ENCODE measurements around the gene NINL. TPM values are rescaled to one million over a fixed set of nuclear protein-coding genes. Genes with fewer than 3 reads are reported as not detected.

NINL gene
- total and polyA plus RNA-seq, 4 donors, result 1.9 to 3.6 (median 2.8) TPM

GRCh38 chr20:25452333-25452732 lies 133.0 kb downstream of the NINL start:
- Histone ChIP-seq H3K9me3 (ENCODE audit: control insufficient read depth in 4 of 4, low read length in 3 of 4) (no peaks in the 10 kb centered on the region), H3K27me3 (ENCODE audit: control insufficient read depth in 4 of 4, insufficient read depth in 4 of 4, low read length in 3 of 4) (no peaks in the 10 kb centered on the region), H3K4me1 (ENCODE audit: control insufficient read depth in 4 of 4, insufficient read depth in 4 of 4, low read length in 3 of 4) (no peaks in the 10 kb centered on the region), H3K9ac (ENCODE audit: low read depth in 1 of 2, low read length in 2 of 2) (no peak overlapping the region), H3K4me3 (ENCODE audit: low read depth in 1 of 3, low read length in 3 of 3) (no peak overlapping the region), H3K36me3 (ENCODE audit: control insufficient read depth in 4 of 4, insufficient read depth in 3 of 4, low read depth in 1 of 4, low read length in 3 of 4) (peaks cover 3 to 33% (median 15%) of the 10 kb centered on the region in 4 donors), H3K27ac (ENCODE audit: low read depth in 1 of 2, low read length in 2 of 2) (no peak overlapping the region)
- no peak for DNase-seq (ENCODE audit: low spot score)
- 91% methylated on average over 6 of the region's 6 CpGs for WGBS
- TF ChIP-seq TAF1 (conservative IDR thresholded peaks at IDR 0.05) (no peak), ZBTB33 (IDR thresholded peaks at IDR 0.05) (no peak)

DNA sequence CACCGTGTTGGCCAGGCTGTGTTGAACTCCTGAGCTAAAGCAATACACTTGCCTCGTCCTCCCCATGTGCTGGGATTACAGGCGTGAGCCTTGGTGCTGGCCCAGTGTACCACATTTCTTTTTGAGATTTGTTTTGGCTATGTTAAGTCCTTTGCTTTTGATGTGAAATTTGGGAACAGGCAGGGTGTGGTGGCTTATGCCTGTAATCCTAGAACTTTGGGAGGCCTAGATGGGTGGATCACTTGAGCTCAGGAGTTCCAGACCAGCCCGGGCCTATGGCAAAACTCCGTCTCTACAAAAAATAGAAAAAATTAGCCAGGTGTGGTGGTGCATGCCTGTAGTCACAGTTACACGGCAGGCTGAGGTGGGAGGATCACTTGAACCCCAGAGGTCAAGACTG lies 137.7 kb downstream of the NINL start:
- Histone ChIP-seq H3K27me3 (ENCODE audit: control insufficient read depth in 4 of 4, insufficient read depth in 4 of 4, low read length in 3 of 4) (no peaks in the 10 kb centered on the region), H3K9ac (ENCODE audit: low read depth in 1 of 2, low read length in 2 of 2) (no peak overlapping the region), H3K36me3 (ENCODE audit: control insufficient read depth in 4 of 4, insufficient read depth in 3 of 4, low read depth in 1 of 4, low read length in 3 of 4) (peaks cover 0 to 9% (median 4%) of the 10 kb centered on the region in 4 donors), H3K9me3 (ENCODE audit: control insufficient read depth in 4 of 4, low read length in 3 of 4) (no peaks in the 10 kb centered on the region), H3K4me3 (ENCODE audit: low read depth in 1 of 3, low read length in 3 of 3) (no peak overlapping the region), H3K4me1 (ENCODE audit: control insufficient read depth in 4 of 4, insufficient read depth in 4 of 4, low read length in 3 of 4) (no peaks in the 10 kb centered on the region), H3K27ac (ENCODE audit: low read depth in 1 of 2, low read length in 2 of 2) (no peak overlapping the region)
- 98% methylated on average over 6 of the region's 6 CpGs for WGBS
- TF ChIP-seq TAF1 (conservative IDR thresholded peaks at IDR 0.05) (no peak), ATF3 (IDR thresholded peaks at IDR 0.05) (no peak), JUND (IDR thresholded peaks at IDR 0.05) (no peak), HNF4G (IDR thresholded peaks at IDR 0.05) (no peak), CTCF (IDR thresholded peaks at IDR 0.05; ENCODE audit: low read depth, low read length, missing input control) (no peak), RAD21 (IDR thresholded peaks at IDR 0.05) (no peak), ZBTB33 (IDR thresholded peaks at IDR 0.05) (no peak), FOXA2 (IDR thresholded peaks at IDR 0.05) (no peak), RXRA (IDR thresholded peaks at IDR 0.05) (no peak), YY1 (IDR thresholded peaks at IDR 0.05) (no peak)
- no peak for DNase-seq (ENCODE audit: low spot score)

- H3K27ac ChIP-seq (ENCODE audit: low read depth in 1 of 2, low read length in 2 of 2), result no peak overlapping the region
- no peaks in the 10 kb centered on the region for H3K36me3 ChIP-seq (ENCODE audit: control insufficient read depth in 4 of 4, insufficient read depth in 3 of 4, low read depth in 1 of 4, low read length in 3 of 4)
- no peaks in the 10 kb centered on the region for H3K27me3 ChIP-seq (ENCODE audit: control insufficient read depth in 4 of 4, insufficient read depth in 4 of 4, low read length in 3 of 4)
- WGBS, result over 99% methylated on average over 4 of the region's 4 CpGs
- H3K9ac ChIP-seq (ENCODE audit: low read depth in 1 of 2, low read length in 2 of 2), result no peak overlapping the region
- H3K9me3 ChIP-seq (ENCODE audit: control insufficient read depth in 4 of 4, low read length in 3 of 4), result no peaks in the 10 kb centered on the region
- no peak for DNase-seq (ENCODE audit: low spot score)
- H3K4me1 ChIP-seq (ENCODE audit: control insufficient read depth in 4 of 4, insufficient read depth in 4 of 4, low read length in 3 of 4), result no peaks in the 10 kb centered on the region
- no peak overlapping the region for H3K4me3 ChIP-seq (ENCODE audit: low read depth in 1 of 3, low read length in 3 of 3)
- TF ChIP-seq NR2F2 (IDR thresholded peaks at IDR 0.05) (no peak), JUND (IDR thresholded peaks at IDR 0.05) (no peak), ATF3 (IDR thresholded peaks at IDR 0.05) (no peak), SP1 (IDR thresholded peaks at IDR 0.05) (no peak), ZBTB33 (IDR thresholded peaks at IDR 0.05) (no peak), GABPA (IDR thresholded peaks at IDR 0.05 in 1 of 2, conservative IDR thresholded peaks at IDR 0.05 in 1 of 2) (no peak), FOXA2 (IDR thresholded peaks at IDR 0.05) (no peak), YY1 (IDR thresholded peaks at IDR 0.05) (no peak)
- TF ChIP-seq, protein P1, sequence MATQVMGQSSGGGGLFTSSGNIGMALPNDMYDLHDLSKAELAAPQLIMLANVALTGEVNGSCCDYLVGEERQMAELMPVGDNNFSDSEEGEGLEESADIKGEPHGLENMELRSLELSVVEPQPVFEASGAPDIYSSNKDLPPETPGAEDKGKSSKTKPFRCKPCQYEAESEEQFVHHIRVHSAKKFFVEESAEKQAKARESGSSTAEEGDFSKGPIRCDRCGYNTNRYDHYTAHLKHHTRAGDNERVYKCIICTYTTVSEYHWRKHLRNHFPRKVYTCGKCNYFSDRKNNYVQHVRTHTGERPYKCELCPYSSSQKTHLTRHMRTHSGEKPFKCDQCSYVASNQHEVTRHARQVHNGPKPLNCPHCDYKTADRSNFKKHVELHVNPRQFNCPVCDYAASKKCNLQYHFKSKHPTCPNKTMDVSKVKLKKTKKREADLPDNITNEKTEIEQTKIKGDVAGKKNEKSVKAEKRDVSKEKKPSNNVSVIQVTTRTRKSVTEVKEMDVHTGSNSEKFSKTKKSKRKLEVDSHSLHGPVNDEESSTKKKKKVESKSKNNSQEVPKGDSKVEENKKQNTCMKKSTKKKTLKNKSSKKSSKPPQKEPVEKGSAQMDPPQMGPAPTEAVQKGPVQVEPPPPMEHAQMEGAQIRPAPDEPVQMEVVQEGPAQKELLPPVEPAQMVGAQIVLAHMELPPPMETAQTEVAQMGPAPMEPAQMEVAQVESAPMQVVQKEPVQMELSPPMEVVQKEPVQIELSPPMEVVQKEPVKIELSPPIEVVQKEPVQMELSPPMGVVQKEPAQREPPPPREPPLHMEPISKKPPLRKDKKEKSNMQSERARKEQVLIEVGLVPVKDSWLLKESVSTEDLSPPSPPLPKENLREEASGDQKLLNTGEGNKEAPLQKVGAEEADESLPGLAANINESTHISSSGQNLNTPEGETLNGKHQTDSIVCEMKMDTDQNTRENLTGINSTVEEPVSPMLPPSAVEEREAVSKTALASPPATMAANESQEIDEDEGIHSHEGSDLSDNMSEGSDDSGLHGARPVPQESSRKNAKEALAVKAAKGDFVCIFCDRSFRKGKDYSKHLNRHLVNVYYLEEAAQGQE (IDR thresholded peaks at IDR 0.05), result no peak
Observed at GRCh38 chr20:25444556-25444955, 140.8 kb downstream of the NINL start.

Data from liver (tissue), 9 donors.